Mesendoderm (in vitro differentiated cells): ENCODE measurements around the gene TNFSF9.

ENCODE experiments used
- DNase-seq: peaks from one replicate; pipeline ENCODE4 v3.0.0; 2013
- H2AK5ac ChIP-seq: 2 replicates; pipeline ENCODE4 v1.6.1; 2013; ENCODE audit warnings: low read length, inconsistent platforms
- H2BK120ac ChIP-seq: 2 replicates; pipeline ENCODE4 v1.6.1; 2013; ENCODE audit warnings: low read depth, mild to moderate bottlenecking, low read length, moderate library complexity, mixed read lengths
- H2BK15ac ChIP-seq: replicated peaks from 2 replicates; pipeline ENCODE4 v1.6.1; 2013; ENCODE audit warnings: low read depth, mild to moderate bottlenecking, moderate library complexity
- H2BK5ac ChIP-seq: 2 replicates; pipeline ENCODE4 v1.6.1; 2013; ENCODE audit warnings: low read length, inconsistent platforms
- H3K18ac ChIP-seq: 2 replicates; pipeline ENCODE4 v1.6.1; 2013; ENCODE audit warnings: mild to moderate bottlenecking, low read length, mixed read lengths
- H3K23ac ChIP-seq: one replicate; pipeline ENCODE4 v1.6.1; 2013; ENCODE audit warnings: low read length
- H3K27ac ChIP-seq: 2 replicates; pipeline ENCODE4 v1.5.1; 2013; ENCODE audit warnings: low read depth, mild to moderate bottlenecking, inconsistent platforms, low read length, moderate library complexity
- H3K27me3 ChIP-seq: 2 replicates; pipeline ENCODE4 v1.6.1; 2013; ENCODE audit warnings: low read length, control low read depth, mild to moderate bottlenecking, inconsistent platforms; ENCODE audit not compliant: insufficient read depth, poor library complexity
- H3K36me3 ChIP-seq: 2 replicates; pipeline ENCODE4 v1.6.1; 2013; ENCODE audit warnings: low read length, inconsistent platforms; ENCODE audit not compliant: control insufficient read depth, insufficient read depth
- H3K4ac ChIP-seq: one replicate; pipeline ENCODE4 v1.6.1; 2013; ENCODE audit warnings: low read depth, mild to moderate bottlenecking, low read length, moderate library complexity
- H3K4me1 ChIP-seq: 2 replicates; pipeline ENCODE4 v1.6.1; 2013; ENCODE audit warnings: low read depth, low read length, inconsistent platforms; ENCODE audit not compliant: control insufficient read depth
- H3K4me2 ChIP-seq: 2 replicates; pipeline ENCODE4 v1.6.1; 2013; ENCODE audit warnings: low read length
- H3K4me3 ChIP-seq: 2 replicates; pipeline ENCODE4 v1.5.1; 2013; ENCODE audit warnings: mild to moderate bottlenecking, low read length
- H3K56ac ChIP-seq: one replicate; pipeline ENCODE4 v1.6.1; 2013; ENCODE audit warnings: low read length
- H3K79me1 ChIP-seq: 2 replicates; pipeline ENCODE4 v1.6.1; 2013; ENCODE audit warnings: low read length, inconsistent platforms
- H3K79me2 ChIP-seq: 2 replicates; pipeline ENCODE4 v1.6.1; 2013; ENCODE audit warnings: mild to moderate bottlenecking, low read length; ENCODE audit not compliant: control insufficient read depth, insufficient read depth
- H3K9ac ChIP-seq: 2 replicates; pipeline ENCODE4 v1.6.1; 2013; ENCODE audit warnings: low read length, inconsistent platforms
- H4K5ac ChIP-seq: one replicate; pipeline ENCODE4 v1.6.1; 2013; ENCODE audit warnings: low read length
- H4K8ac ChIP-seq: one replicate; pipeline ENCODE4 v1.6.1; 2013; ENCODE audit warnings: low read depth, mild to moderate bottlenecking, control low read depth, low read length, moderate library complexity
- WGBS: extraction: QIAGEN DNeasy Blood & Tissue Kit; methylation state at CpG from one replicate; pipeline ENCODE4 v1.1.7; 2013; ENCODE audit warnings: low lambda C conversion rate, missing lambda C conversion rate; ENCODE audit not compliant: insufficient coverage; ENCODE audit errors: extremely low coverage; 5-methylcytosine and 5-hydroxymethylcytosine counted together

The TNFSF9 gene

DNA sequence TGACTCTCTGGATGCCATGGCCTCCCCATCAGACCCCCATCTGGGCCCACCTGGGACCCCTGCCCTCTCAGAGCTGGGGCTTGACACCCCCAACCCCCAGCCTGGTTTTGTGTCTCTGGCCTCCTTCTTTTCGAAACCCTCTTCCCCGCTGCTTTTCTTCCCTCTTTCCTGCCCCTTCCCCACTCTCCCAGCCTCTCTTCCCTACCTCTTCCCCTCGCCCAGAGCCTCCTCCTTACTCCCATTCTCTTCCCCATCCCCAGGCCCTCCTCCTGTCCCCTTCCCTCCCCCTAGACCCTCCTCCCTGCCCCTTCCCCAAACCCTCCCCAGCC is 2.1 kb downstream of the TNFSF9 start:
- Histone ChIP-seq H2BK120ac (no peak overlapping the region), H3K56ac (peak overlapping the region; percentile 76), H3K27me3 (peaks cover 10% of the 10 kb centered on the region), H2BK5ac (no peak overlapping the region), H3K79me1 (no peaks in the 10 kb centered on the region), H3K4ac (no peak overlapping the region), H3K4me1 (peaks cover 6% of the 10 kb centered on the region), H3K18ac (peak overlapping the region; percentile 0), H3K9ac (peak overlapping the region; percentile 33), H2AK5ac (no peak overlapping the region), H3K23ac (no peak overlapping the region), H4K5ac (no peak overlapping the region), H3K36me3 (no peaks in the 10 kb centered on the region), H4K8ac (no peak overlapping the region), H3K27ac (no peak overlapping the region), H3K4me3 (no peak overlapping the region), H3K79me2 (no peaks in the 10 kb centered on the region), H2BK15ac (no peak overlapping the region), H3K4me2 (peak overlapping the region; percentile 7)
- no CpG with 5 or more reads among the region's 3 CpGs for WGBS
- peak; percentile 48 for DNase-seq

DNA sequence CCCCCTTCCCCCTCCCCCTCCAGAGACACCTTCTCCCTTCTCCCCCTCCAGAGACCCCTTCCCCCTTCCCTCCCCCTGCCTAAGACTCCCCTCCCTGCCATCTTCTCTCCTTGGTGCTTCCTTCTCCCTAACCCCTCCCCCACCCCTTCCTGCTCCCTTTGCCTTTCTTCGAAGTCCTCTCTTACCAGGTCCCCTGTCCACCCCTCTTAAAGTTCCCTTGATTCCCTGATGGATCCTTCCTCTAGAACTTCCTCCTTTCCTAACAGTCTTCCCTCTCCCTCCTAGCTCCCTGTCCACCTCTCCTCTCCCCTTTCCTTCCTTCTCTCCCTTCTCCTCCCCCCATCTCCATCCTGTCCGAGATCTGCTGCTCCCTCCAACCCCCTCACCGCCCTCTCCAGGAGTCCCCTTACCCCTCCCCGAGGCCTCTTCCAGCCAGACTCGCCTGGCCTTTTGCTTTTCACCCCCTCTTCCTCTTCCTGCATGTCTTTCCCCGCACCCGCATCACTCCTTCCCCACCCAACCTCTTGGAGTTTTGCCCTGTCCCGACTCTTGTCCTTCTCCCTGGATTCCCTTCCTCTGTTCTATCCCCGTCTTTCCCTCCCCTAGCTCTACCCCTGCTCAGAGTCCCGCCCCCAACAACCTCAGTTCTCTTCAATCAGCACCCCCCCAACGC is 3.1 kb downstream of the TNFSF9 start:
- no peak overlapping the region for H2AK5ac ChIP-seq
- peaks cover 10% of the 10 kb centered on the region for H3K27me3 ChIP-seq
- H4K5ac ChIP-seq: no peak overlapping the region
- H3K4ac ChIP-seq: no peak overlapping the region
- H2BK5ac ChIP-seq: no peak overlapping the region
- no peak overlapping the region for H4K8ac ChIP-seq
- peak; percentile 87 for DNase-seq
- no peak overlapping the region for H2BK15ac ChIP-seq
- peak overlapping the region; percentile 64 for H3K56ac ChIP-seq
- H3K36me3 ChIP-seq: no peaks in the 10 kb centered on the region
- no peaks in the 10 kb centered on the region for H3K79me1 ChIP-seq
- WGBS: no CpG with 5 or more reads among the region's 11 CpGs
- H3K9ac ChIP-seq: peak overlapping the region; percentile 36
- peak overlapping the region; percentile 74 for H3K4me2 ChIP-seq
- no peak overlapping the region for H3K27ac ChIP-seq
- no peak overlapping the region for H3K18ac ChIP-seq
- no peak overlapping the region for H3K23ac ChIP-seq
- no peaks in the 10 kb centered on the region for H3K79me2 ChIP-seq
- H3K4me1 ChIP-seq: peaks cover 6% of the 10 kb centered on the region
- H2BK120ac ChIP-seq: no peak overlapping the region
- H3K4me3 ChIP-seq: no peak overlapping the region

DNA sequence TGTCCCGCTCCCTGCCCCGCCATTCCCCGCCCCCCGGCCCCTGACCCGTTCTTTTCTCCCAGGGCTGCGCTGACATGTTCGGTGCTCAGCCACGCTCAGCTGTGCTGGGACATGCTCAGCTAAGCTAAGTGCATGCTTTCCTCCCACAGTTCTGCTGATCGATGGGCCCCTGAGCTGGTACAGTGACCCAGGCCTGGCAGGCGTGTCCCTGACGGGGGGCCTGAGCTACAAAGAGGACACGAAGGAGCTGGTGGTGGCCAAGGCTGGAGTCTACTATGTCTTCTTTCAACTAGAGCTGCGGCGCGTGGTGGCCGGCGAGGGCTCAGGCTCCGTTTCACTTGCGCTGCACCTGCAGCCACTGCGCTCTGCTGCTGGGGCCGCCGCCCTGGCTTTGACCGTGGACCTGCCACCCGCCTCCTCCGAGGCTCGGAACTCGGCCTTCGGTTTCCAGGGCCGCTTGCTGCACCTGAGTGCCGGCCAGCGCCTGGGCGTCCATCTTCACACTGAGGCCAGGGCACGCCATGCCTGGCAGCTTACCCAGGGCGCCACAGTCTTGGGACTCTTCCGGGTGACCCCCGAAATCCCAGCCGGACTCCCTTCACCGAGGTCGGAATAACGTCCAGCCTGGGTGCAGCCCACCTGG is 3.7 kb downstream of the TNFSF9 start:
- Histone ChIP-seq H3K18ac (no peak overlapping the region), H3K79me1 (no peaks in the 10 kb centered on the region), H2BK15ac (no peak overlapping the region), H4K5ac (no peak overlapping the region), H3K56ac (peak overlapping the region; percentile 78), H3K4me1 (peaks cover 6% of the 10 kb centered on the region), H3K4ac (no peak overlapping the region), H3K23ac (no peak overlapping the region), H3K27ac (no peak overlapping the region), H3K9ac (peak overlapping the region; percentile 45), H2BK120ac (no peak overlapping the region), H3K4me3 (no peak overlapping the region), H3K4me2 (peak overlapping the region; percentile 71), H2BK5ac (no peak overlapping the region), H2AK5ac (no peak overlapping the region), H4K8ac (no peak overlapping the region), H3K27me3 (peaks cover 10% of the 10 kb centered on the region), H3K79me2 (no peaks in the 10 kb centered on the region), H3K36me3 (no peaks in the 10 kb centered on the region)
- peak; percentile 34 for DNase-seq
- no CpG with 5 or more reads among the region's 40 CpGs for WGBS

DNA sequence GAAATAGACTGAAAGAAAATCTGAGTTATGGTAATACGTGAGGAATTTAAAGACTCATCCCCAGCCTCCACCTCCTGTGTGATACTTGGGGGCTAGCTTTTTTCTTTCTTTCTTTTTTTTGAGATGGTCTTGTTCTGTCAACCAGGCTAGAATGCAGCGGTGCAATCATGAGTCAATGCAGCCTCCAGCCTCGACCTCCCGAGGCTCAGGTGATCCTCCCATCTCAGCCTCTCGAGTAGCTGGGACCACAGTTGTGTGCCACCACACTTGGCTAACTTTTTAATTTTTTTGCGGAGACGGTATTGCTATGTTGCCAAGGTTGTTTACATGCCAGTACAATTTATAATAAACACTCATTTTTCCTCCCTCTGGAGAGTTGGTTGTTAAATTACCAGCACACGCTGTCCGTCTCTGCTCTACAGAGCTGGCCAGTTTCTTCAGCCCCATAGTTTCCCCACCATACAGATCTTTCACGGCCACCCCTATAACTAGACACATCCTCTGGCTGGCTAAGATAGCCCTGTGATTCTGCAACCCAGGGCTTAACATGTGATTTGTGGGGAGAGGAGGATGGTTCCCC is 4.8 kb downstream of the TNFSF9 start:
- Histone ChIP-seq H3K23ac (no peak overlapping the region), H3K27ac (no peak overlapping the region), H2BK120ac (no peak overlapping the region), H3K4me3 (no peak overlapping the region), H2BK15ac (no peak overlapping the region), H3K36me3 (no peaks in the 10 kb centered on the region), H3K56ac (no peak overlapping the region), H3K4ac (no peak overlapping the region), H3K27me3 (peaks cover 10% of the 10 kb centered on the region), H4K5ac (no peak overlapping the region), H3K18ac (no peak overlapping the region), H2AK5ac (no peak overlapping the region), H3K9ac (no peak overlapping the region), H3K79me2 (no peaks in the 10 kb centered on the region), H3K4me1 (peaks cover 3% of the 10 kb centered on the region), H4K8ac (no peak overlapping the region), H2BK5ac (no peak overlapping the region), H3K79me1 (no peaks in the 10 kb centered on the region), H3K4me2 (no peak overlapping the region)
- DNase-seq: no peak
- WGBS: no CpG with 5 or more reads among the region's 10 CpGs

DNA sequence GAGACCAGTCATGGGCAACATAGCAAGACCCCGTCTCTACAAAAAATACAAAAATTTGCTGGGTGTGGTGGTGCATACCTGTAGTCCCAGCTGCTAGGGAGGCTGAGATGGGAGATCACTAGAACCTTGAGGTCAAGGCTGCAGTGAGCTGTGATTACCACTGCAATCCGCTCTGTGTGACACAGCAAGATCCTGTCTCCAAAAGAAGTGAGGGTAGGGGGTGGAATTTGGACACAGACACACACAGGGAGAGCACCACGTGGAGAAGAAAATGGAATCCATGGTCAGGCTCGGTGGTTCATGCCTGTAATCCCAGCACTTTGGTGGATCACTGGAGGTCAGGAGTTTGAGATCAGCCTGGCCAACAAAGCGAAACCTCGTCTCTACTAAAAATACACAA is 8.7 kb downstream of the TNFSF9 start:
- H3K4me2 ChIP-seq: no peak overlapping the region
- no peak overlapping the region for H4K5ac ChIP-seq
- H3K4ac ChIP-seq: no peak overlapping the region
- H3K79me2 ChIP-seq: no peaks in the 10 kb centered on the region
- H3K4me3 ChIP-seq: no peak overlapping the region
- H3K36me3 ChIP-seq: no peaks in the 10 kb centered on the region
- no peak overlapping the region for H3K27ac ChIP-seq
- no peak overlapping the region for H4K8ac ChIP-seq
- no peaks in the 10 kb centered on the region for H3K4me1 ChIP-seq
- H2BK5ac ChIP-seq: no peak overlapping the region
- WGBS: no CpG with 5 or more reads among the region's 6 CpGs
- no peak overlapping the region for H3K23ac ChIP-seq
- no peak overlapping the region for H3K18ac ChIP-seq
- H3K27me3 ChIP-seq: no peaks in the 10 kb centered on the region
- no peaks in the 10 kb centered on the region for H3K79me1 ChIP-seq
- H3K9ac ChIP-seq: no peak overlapping the region
- no peak overlapping the region for H3K56ac ChIP-seq
- no peak overlapping the region for H2AK5ac ChIP-seq
- no peak overlapping the region for H2BK15ac ChIP-seq
- DNase-seq: no peak
- no peak overlapping the region for H2BK120ac ChIP-seq
